CD4-positive, alpha-beta T cell treated with Interleukin-6 for 4 hours (primary cell): ENCODE results near the gene PRKCA.
"Not testable (repeated sequence)": the region's sequence is repeated elsewhere in the genome, so short reads cannot be mapped to it uniquely, and the experiment has no call there.

Source experiments
- DNase-seq: peaks from one replicate; pipeline ENCODE4 v3.0.0-alpha.2; 2020; ENCODE audit warnings: mixed read lengths

Gene PRKCA

DNA sequence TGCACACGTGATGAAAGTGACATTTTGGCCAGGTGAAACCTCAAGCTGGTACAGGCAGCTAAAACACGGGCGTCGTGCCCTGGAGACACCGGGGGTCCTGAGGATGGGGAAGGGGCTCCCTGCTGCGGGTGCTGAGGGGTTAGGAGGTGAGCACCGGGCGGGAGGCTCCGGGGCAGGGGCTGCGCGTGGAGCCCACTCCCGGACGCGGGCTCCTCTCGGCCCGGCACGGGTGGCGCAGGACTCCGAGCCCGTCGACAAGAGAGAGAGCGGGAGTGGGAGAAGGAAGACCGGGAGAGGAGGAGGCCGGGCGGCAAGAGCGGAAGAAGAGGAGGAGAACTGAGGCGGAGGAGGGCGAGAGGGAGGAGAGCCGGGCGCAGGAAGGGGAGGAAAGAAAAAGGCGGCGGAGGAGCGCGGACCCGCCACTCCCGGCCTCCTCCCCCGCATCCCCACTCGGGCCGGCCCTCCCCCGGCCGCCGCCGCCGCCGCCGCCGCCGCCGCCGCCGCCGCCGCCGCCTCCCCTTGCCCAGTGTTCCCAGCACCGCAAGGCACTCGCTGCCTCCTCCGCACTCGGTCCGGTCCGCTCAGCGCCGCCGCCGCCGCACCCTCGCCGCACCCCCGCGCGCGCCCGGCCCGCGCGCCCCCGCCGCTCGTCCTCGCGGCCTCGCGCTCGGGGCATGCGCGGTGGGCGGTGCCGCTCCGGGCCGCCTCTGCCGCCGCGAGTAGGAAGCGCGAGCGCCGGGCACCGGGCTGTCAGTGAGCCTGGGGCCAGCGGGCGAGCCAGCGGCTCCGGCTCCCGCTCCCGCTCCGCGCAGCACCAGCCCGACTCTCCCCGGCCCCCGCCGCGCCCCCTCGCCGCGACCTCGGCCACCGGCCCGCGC is at the start of gene PRKCA:
Gene PRKCA (plus strand): TSS at position 750 of the 878 bp plus-strand sequence.
- peak; percentile 79 for DNase-seq

GRCh38 chr17:66253458-66253857 is 49.0 kb upstream of the PRKCA start:
- DNase-seq: not testable (repeated sequence)

DNA sequence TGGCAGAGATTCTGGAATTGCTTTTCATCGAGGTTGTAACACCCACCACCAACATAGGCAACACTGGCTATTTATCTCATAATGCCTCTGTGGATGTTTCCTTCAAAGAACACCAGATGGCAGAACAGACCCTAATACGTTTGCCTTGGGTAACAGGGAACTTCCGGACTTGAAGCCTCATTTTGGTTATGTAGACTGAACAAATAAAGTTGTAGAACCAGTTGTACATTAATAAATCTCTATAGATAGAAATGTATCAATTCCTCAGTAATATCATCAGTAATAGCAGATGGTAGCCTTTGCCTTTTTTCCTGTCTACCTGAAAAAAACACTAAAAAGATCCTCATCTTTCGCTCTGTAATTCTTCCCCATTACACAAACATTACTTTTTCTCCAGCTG is 47.3 kb upstream of the PRKCA start:
- DNase-seq: peak; percentile 46

GRCh38 chr17:66255527-66255971 is 46.9 kb upstream of the PRKCA start:
- peak; percentile 43 for DNase-seq

GRCh38 chr17:66260275-66260674 is 42.1 kb upstream of the PRKCA start:
- no peak for DNase-seq

- no peak for DNase-seq
Measured at GRCh38 chr17:66260688-66261087, 41.7 kb upstream of the PRKCA start.

DNA sequence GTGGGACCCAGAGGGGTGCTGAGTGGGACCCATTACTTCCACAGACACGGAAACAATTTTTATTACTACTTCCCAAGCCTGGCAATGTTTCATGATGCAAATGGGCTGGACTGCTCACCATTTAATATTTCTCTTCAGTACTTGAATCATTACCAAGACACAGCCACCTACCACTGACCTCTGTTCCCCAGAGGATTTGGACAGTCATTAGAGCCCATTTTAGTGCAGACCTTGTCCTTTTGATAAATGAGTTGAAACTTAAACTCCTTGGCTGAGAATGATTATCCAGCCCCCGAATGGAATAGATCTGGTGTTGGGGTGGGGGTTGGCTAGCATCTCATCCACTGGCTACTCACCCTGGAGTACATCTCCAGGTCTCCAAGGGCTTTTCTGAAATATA is 39.6 kb upstream of the PRKCA start:
- DNase-seq: no peak

GRCh38 chr17:66264696-66265095 is 37.7 kb upstream of the PRKCA start:
- DNase-seq: no peak

DNA sequence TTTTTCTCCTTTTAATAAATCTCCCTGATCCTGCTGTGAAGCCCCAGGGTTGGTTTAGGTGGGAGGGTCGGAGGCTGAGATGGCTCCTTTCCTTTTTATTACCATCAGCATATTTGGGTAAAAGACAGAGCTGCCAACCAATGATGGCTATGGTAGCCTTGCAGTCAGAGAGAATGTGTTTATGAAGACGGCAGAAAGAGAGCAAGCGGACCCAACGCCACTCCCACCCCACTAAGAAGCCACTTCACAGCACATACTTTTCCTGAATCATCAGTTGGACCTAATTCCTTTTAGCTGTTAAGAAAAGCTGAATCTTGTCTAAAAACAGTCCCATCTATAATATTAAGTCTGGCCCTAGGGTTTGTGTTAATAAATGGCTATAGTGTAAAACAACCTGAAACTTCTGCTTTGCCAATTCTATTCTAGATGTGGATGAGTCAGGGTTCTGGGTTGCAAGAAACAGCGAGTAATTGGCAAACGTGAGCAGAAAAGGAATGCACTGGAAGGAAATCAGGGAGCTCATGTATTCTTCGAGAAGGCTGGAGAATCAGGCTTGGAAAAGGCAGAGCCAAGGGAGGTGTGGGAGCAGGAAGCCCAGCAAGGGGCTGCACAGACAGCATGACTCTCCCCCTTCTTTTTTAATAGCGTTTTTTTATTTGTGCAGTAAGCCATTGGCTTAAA is 34.0 kb upstream of the PRKCA start:
- DNase-seq: no peak

- DNase-seq: no peak
Measured at GRCh38 chr17:66270106-66270505, 32.3 kb upstream of the PRKCA start.

GRCh38 chr17:66271512-66271911 is 30.9 kb upstream of the PRKCA start:
- DNase-seq: no peak

DNA sequence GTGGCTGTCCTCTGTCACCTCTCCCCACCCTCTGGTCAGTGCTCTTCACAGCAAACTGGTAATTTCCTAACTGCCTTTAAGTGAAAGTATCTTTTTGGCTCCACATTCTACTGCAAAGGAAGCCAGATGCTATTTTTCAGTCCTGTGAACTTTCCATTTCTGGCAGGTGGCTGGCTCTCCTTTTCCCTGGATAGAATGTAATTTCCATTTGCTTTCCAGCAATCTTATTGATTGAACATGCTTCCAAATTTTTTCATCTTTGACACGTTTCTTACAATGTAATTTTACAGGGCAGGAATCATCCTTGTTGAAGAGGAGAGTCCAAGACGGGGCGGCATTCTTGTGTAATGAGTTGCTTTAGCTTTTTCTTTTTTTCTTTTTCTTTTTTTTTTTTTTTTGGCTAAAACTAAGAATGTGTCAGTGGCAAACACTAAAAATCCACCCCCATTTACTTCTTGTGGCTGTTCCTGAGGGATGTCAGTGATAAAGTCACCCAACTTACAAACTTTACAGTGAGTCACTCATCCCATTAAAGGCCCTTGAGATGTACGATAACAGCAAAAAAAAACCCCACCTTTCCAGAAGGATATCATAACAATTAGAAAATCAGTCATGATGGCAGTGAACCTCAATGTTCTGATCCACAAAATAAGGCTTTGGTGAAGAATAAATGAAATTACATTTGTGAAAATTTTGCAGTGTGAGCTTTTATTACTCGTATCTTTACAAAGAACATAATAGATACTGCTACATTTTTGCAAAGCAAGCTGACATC is 29.4 kb upstream of the PRKCA start:
- DNase-seq: no peak

DNA sequence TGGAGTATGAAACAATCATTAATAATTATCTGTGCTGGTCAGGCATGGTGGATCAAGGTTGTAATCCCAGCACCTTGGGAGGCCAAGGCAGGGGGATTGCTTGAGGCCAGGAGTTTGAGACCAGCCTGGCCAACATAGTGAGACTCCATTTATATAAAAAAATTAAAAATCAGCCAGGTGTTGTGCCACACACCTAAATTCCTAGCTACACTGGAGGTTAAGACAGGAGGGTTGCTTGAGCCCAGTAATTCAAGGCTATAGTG is 28.9 kb upstream of the PRKCA start:
- no peak for DNase-seq

DNA sequence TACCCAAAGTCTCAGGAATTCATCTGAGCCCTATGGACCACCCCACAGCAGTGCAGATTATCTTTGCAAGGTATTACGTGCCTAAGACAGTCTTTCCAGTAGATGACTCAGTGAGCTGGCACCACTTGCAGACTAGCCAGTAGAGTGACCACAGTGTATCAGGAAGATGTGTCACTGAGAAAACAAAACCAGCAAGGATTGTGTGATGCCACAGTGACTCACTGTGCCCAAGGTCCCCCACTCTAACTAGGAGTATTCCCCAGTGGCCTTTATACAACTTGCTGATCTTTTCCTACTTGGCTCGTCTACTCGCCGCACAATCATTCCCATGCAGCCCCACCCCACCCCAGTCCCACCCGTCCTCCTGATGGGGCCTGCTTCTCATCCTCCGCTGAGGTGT is 26.8 kb upstream of the PRKCA start:
- no peak for DNase-seq

GRCh38 chr17:66276328-66276937 is 26.0 kb upstream of the PRKCA start:
- no peak for DNase-seq

DNA sequence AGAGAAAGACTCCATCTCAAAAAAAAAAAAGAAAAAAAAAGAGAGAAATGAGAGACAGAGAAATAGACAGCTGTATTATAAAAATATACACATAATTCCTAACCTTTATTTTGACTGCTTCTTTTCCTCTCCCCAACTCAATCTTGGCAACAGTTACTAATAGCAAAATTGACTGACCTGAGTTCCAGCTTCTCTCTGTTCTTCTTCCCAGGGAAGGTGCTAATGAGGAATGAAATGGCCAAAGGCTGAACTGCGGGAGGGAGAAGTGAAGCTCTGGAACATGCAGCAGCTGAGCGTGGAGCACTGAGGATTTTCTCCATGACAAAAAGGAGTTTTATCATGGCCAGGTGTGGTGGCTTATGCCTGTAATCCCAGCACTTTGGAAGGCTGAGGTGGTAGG is 25.2 kb upstream of the PRKCA start:
- DNase-seq: no peak

DNA sequence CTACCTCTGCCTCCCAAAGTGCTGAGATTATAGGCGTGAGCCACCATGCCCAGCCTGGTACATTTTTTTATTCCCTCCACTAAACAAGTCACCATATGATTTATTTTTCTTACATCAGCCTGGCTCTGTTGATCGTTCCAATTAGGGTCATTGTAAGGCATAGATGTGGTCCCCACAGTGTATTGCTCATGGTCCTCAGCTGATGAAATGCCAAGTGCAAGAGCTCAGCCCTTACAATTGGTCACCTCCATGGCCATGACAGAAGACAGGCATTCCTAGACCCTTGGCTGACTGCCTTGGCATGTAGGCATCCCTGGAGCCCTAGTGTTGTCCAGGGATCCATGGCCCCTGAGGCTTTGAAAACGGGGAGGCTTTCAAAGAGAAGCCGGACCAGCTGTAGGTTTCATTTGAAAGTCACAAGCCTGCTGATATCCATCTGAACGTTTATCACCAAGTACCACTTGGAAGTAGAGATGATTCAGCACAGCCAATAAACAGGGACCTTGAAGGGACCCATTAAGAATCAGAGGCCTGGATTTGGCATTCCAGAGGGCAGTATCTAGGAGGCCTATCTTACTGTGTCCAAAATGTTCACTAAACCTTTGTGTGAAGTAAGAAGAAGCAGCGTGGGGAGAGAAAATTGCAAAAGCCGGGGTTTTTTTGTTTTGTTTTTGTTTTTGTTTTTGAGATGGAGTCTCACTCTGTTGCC is 20.6 kb upstream of the PRKCA start:
- no peak for DNase-seq

DNA sequence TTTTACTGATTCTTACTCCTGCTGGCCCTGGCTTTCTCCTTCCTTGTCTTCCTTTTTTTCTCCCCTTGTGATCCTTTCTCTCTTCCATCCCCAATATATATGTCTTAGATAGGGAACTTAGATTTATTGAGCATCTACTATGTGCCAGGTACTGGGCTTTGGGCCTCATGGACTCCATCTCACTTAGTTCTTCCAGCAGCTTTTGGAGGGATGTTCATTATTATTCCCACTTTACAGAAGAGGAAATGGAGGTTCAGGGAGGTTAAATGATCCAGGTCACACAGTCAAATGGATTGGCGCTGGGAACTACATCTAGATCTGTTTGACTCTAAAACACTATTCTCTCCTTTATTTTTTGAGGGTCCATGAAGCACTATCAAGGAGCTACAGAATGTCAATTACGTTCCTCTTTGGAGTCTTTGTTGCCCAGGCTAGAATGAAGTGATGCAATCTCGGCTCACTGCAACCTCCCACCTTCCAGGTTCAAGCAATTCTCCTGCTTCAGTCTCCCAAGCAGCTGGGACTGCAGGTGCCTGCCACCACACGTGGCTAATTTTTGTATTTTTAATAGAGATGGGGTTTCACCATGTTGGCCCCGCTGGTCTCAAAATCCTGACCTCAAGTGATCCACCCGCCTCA is 19.0 kb upstream of the PRKCA start:
- DNase-seq: no peak

DNA sequence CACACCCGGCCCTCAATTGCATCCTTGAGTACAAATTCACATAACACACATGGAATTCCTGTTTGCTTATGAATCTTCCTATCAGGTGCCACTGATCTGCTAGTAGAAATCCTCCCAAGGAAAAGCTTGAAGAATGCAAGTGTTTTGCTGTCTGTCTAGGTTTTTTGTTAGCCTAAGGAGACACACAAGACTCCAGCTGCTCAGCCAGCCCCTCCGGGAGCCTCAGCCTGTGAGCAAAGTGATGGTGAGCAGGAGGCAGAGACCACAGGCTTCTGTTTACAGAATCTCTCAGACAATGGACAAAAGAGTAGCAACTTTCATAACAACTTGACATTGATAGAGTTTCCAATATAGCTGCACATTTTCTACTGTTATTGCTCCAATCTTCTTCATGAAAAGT is 18.4 kb upstream of the PRKCA start:
- DNase-seq: no peak

DNA sequence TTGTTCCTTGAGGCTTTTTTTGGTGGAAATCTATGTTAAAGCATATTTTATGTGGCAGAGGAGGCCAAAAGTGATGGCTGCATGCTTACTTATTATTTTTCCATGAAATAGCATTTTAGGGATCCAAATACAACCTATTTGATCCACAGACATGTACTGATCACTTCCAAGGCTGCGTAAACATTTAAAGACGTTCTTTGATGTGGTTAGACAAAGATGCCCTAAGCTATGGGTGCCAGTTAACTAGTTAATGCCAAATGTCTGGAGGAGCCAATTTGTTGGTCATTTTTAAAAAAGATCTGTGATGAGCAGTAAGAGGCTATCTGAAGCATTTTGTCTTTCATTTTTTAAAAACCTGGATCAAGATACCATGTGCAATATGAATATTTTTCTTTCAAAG is 17.3 kb upstream of the PRKCA start:
- DNase-seq: no peak

DNA sequence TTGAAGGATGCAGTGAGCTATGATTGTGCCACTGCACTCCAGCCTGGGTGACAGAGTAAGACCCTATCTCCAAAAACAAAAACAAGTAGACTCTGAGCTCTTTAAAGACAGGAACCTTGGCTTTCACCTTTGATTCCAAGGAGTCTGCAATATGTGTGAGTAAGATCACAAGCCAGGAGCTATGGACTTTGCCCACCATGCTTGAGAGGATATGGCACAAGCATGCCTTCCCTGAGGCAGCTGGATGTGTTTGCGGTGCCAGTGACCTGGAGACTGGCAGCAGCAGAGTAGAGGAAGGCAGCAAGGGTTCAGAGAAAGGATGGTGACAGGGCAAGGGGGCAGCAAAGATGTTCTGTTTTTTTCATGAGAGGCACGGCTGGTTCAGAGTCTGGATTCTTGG is 14.5 kb upstream of the PRKCA start:
- DNase-seq: no peak

DNA sequence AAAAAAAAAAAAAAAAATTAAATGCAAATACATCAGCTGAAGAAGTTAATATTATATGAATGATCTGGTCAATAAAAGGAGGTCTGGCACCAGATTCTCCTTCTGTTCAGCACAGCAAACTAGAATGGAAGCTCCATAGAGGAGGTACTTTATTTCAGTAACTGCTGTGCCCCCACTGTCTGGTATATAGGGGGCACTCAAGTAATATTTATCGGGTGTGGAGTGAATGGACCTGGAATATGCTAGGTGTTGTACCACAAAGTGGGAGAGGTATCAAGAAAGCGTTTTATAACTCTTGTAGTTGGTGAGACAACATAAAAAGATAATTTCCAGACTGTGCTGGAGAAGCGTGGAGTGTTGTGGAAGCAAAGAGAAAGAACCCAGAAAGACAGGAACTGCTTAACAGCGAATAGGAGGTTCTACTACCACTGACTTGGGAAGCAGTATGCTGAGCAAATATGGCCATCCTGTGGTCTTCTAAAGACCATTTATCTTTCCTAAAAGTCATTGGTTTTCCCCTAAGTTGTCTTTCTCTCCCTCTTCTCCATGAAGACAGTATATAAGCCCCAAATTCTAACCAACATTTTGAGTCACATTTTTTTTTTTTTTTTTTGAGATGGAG is 12.2 kb upstream of the PRKCA start:
- no peak for DNase-seq
